ENCODE results near the gene ETS1. TPM values are rescaled to one million over a fixed set of nuclear protein-coding genes. Genes with fewer than 3 reads are reported as not detected.

Gene ETS1
- total RNA-seq, 1 experiment from 2014 or later, result 82.0 TPM

- BruUV-seq (replicated peaks), result no TSS peak
- H3K9me3 Mint-ChIP-seq (ENCODE audit: unreplicated experiment), result no peaks in the 10 kb centered on the region
- CTCF ChIA-PET, result no interaction called here
Observed at GRCh38 chr11:128411812-128412211, 175.5 kb downstream of the ETS1 start.

DNA sequence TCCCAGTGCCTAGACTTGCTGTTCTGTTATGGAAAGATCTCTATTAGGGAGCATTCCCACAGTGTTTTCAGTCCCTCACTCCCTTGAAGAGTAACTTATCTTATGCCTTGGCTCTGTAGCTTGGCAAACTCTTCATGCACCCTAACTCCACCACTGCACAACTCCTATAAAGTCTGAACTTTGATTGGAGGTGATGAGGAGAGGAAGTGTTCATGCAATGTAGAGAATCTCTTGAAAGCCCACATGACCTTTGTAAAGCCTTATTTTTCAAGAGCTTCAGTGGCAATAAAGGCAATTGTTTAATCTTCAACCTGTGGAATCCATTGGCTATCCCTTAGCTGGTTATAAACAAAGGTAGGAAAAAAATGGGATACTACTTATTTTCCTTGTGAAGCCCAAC, 176.2 kb downstream of the ETS1 start:
- Mint-ChIP-seq H3K4me1 (ENCODE audit: insufficient read depth, unreplicated experiment) (peaks cover 28% of the 10 kb centered on the region), H3K9me3 (ENCODE audit: unreplicated experiment) (no peaks in the 10 kb centered on the region), H3K4me3 (ENCODE audit: unreplicated experiment) (no peak overlapping the region), H3K27me3 (ENCODE audit: insufficient read depth, unreplicated experiment) (no peaks in the 10 kb centered on the region), H3K36me3 (ENCODE audit: insufficient read depth, unreplicated experiment) (no peaks in the 10 kb centered on the region), H3K27ac (ENCODE audit: low read depth, unreplicated experiment) (no peak overlapping the region)
- intact Hi-C loops (cut with micrococcal nuclease), result no loop called here
- CTCF ChIA-PET, result interaction anchor here (0.7 to 1.2 kb wide), 3 partner anchors 23 to 219 kb away, joined by 3 to 4 read pairs (median 3); no protein-coding TSS in a partner anchor
- DNase-seq (ENCODE audit: unreplicated experiment), result no peak
- no peak for TF ChIP-seq CTCF (IDR thresholded peaks at IDR 0.05; ENCODE audit: unreplicated experiment)
- no TSS peak for BruUV-seq (replicated peaks)
- POLR2A ChIA-PET, result interaction anchor here (1.1 kb wide), 1 partner anchor 121 kb away, joined by 3 read pairs; no protein-coding TSS in a partner anchor

More at GRCh38 chr11:128411812-128412211, 175.5 kb downstream of the ETS1 start:
- H3K27me3 Mint-ChIP-seq (ENCODE audit: insufficient read depth, unreplicated experiment), result no peaks in the 10 kb centered on the region
- no peak for DNase-seq (ENCODE audit: unreplicated experiment)
- no peak overlapping the region for H3K27ac Mint-ChIP-seq (ENCODE audit: low read depth, unreplicated experiment)
- POLR2A ChIA-PET, result interaction anchor here (1.1 kb wide), 1 partner anchor 120 kb away, joined by 3 read pairs; no protein-coding TSS in a partner anchor
- no peak for TF ChIP-seq CTCF (IDR thresholded peaks at IDR 0.05; ENCODE audit: unreplicated experiment)
- H3K36me3 Mint-ChIP-seq (ENCODE audit: insufficient read depth, unreplicated experiment), result no peaks in the 10 kb centered on the region
- peaks cover 24% of the 10 kb centered on the region for H3K4me1 Mint-ChIP-seq (ENCODE audit: insufficient read depth, unreplicated experiment)
- intact Hi-C loops (cut with micrococcal nuclease), result no loop called here
- H3K4me3 Mint-ChIP-seq (ENCODE audit: unreplicated experiment), result no peak overlapping the region

- no peak for TF ChIP-seq CTCF (IDR thresholded peaks at IDR 0.05; ENCODE audit: unreplicated experiment)
- Mint-ChIP-seq H3K9me3 (ENCODE audit: unreplicated experiment) (no peaks in the 10 kb centered on the region), H3K4me1 (ENCODE audit: insufficient read depth, unreplicated experiment) (peaks cover 34% of the 10 kb centered on the region), H3K4me3 (ENCODE audit: unreplicated experiment) (no peak overlapping the region), H3K27ac (ENCODE audit: low read depth, unreplicated experiment) (no peak overlapping the region), H3K36me3 (ENCODE audit: insufficient read depth, unreplicated experiment) (no peaks in the 10 kb centered on the region), H3K27me3 (ENCODE audit: insufficient read depth, unreplicated experiment) (no peaks in the 10 kb centered on the region)
- no TSS peak for BruUV-seq (replicated peaks)
- intact Hi-C loops (cut with micrococcal nuclease), result loop anchor here (5.0 kb wide), 1 partner anchor 38 kb away; no protein-coding TSS in a partner anchor
- CTCF ChIA-PET, result interaction anchor here (0.7 to 1.9 kb wide), 6 partner anchors 16 to 300 kb away, joined by 3 to 7 read pairs (median 4); no protein-coding TSS in a partner anchor
- POLR2A ChIA-PET, result interaction anchor here (0.7 to 3.0 kb wide), 8 partner anchors 9 to 162 kb away, joined by 3 to 10 read pairs (median 4); no protein-coding TSS in a partner anchor
- peak; percentile 85 for DNase-seq (ENCODE audit: unreplicated experiment)
Observed at GRCh38 chr11:128409476-128409875, 177.9 kb downstream of the ETS1 start.

Small RNAs within 50 kb of the gene (microRNA-seq; reads per million reads assigned to microRNA genes)
- gene MIR6090, result not detected

Other genes starting within 250 kb of the ETS1 start
- 3.6 and 5.6 TPM in 2 replicates for gene FLI1, start 106.5 kb upstream of the ETS1 start, total RNA-seq (2022)